ENCODE measurements around the gene SHCBP1L.

GRCh38 chr1:182867861-182868260 lies 85.1 kb downstream of the SHCBP1L start:
- TF ChIP-seq CTCF (IDR thresholded peaks at IDR 0.05) (no peak), POLR2A (IDR thresholded peaks at IDR 0.05) (no peak)

Measured in right lobe of liver (tissue), 4 donors.